Measurements from ENCODE around the gene FBXO31.
"Not testable (repeated sequence)": the region's sequence is repeated elsewhere in the genome, so short reads cannot be mapped to it uniquely, and the experiment has no call there.

Gene FBXO31

GRCh38 chr16:87382023-87382785 is 1.4 kb downstream of the FBXO31 start:
- H3K9me3 Mint-ChIP-seq: no peaks in the 10 kb centered on the region
- peak overlapping the region; percentile 93 for H3K27ac Mint-ChIP-seq
- no peak for DNase-seq
- H3K27me3 Mint-ChIP-seq: peaks cover 2% of the 10 kb centered on the region
- peaks cover 55% of the 10 kb centered on the region for H3K4me1 Mint-ChIP-seq (ENCODE audit: low read depth)
- peak overlapping the region; percentile 90 for H3K4me3 Mint-ChIP-seq
- H3K36me3 Mint-ChIP-seq (ENCODE audit: low read depth): peaks cover 41% of the 10 kb centered on the region

GRCh38 chr16:87380881-87381280 is 2.7 kb downstream of the FBXO31 start:
- peak overlapping the region; percentile 92 for H3K27ac Mint-ChIP-seq
- H3K36me3 Mint-ChIP-seq (ENCODE audit: low read depth): peaks cover 53% of the 10 kb centered on the region
- peaks cover 2% of the 10 kb centered on the region for H3K27me3 Mint-ChIP-seq
- H3K4me1 Mint-ChIP-seq (ENCODE audit: low read depth): peaks cover 59% of the 10 kb centered on the region
- DNase-seq: no peak
- no peaks in the 10 kb centered on the region for H3K9me3 Mint-ChIP-seq
- H3K4me3 Mint-ChIP-seq: peak overlapping the region; percentile 90

- peaks cover 2% of the 10 kb centered on the region for H3K27me3 Mint-ChIP-seq
- H3K27ac Mint-ChIP-seq: peak overlapping the region; percentile 92
- peak overlapping the region; percentile 90 for H3K4me3 Mint-ChIP-seq
- H3K36me3 Mint-ChIP-seq (ENCODE audit: low read depth): peaks cover 56% of the 10 kb centered on the region
- DNase-seq: no peak
- no peaks in the 10 kb centered on the region for H3K9me3 Mint-ChIP-seq
- peaks cover 61% of the 10 kb centered on the region for H3K4me1 Mint-ChIP-seq (ENCODE audit: low read depth)
Observed at GRCh38 chr16:87380403-87380802, 3.2 kb downstream of the FBXO31 start.

- DNase-seq, H3K9me3 Mint-ChIP-seq, H3K27me3 Mint-ChIP-seq, H3K4me3 Mint-ChIP-seq: not testable (repeated sequence)
- Mint-ChIP-seq H3K36me3 (ENCODE audit: low read depth) (peaks cover 62% of the 10 kb centered on the region), H3K27ac (peak overlapping the region; percentile 23), H3K4me1 (ENCODE audit: low read depth) (peaks cover 57% of the 10 kb centered on the region)
Observed at GRCh38 chr16:87379312-87379752, 4.2 kb downstream of the FBXO31 start.

- H3K9me3 Mint-ChIP-seq: no peaks in the 10 kb centered on the region
- no peak overlapping the region for H3K4me3 Mint-ChIP-seq
- no peak for DNase-seq
- peak overlapping the region; percentile 22 for H3K27ac Mint-ChIP-seq
- H3K4me1 Mint-ChIP-seq (ENCODE audit: low read depth): peaks cover 54% of the 10 kb centered on the region
- no peaks in the 10 kb centered on the region for H3K27me3 Mint-ChIP-seq
- peaks cover 65% of the 10 kb centered on the region for H3K36me3 Mint-ChIP-seq (ENCODE audit: low read depth)
Observed at GRCh38 chr16:87376660-87377059, 6.9 kb downstream of the FBXO31 start.

- no peak overlapping the region for H3K4me3 Mint-ChIP-seq
- H3K27me3 Mint-ChIP-seq: no peaks in the 10 kb centered on the region
- H3K4me1 Mint-ChIP-seq (ENCODE audit: low read depth): peaks cover 53% of the 10 kb centered on the region
- H3K36me3 Mint-ChIP-seq (ENCODE audit: low read depth): peaks cover 62% of the 10 kb centered on the region
- no peak for DNase-seq
- H3K9me3 Mint-ChIP-seq: no peaks in the 10 kb centered on the region
- no peak overlapping the region for H3K27ac Mint-ChIP-seq
Observed at GRCh38 chr16:87375426-87376135, 8.0 kb downstream of the FBXO31 start.

- Mint-ChIP-seq H3K9me3 (no peaks in the 10 kb centered on the region), H3K4me1 (ENCODE audit: low read depth) (peaks cover 52% of the 10 kb centered on the region), H3K27ac (no peak overlapping the region), H3K4me3 (no peak overlapping the region), H3K27me3 (no peaks in the 10 kb centered on the region), H3K36me3 (ENCODE audit: low read depth) (peaks cover 57% of the 10 kb centered on the region)
- no peak for DNase-seq
Observed at GRCh38 chr16:87374313-87374712, 9.3 kb downstream of the FBXO31 start.

GRCh38 chr16:87372305-87372704 is 11.3 kb downstream of the FBXO31 start:
- no peak for DNase-seq
- Mint-ChIP-seq H3K4me3 (no peak overlapping the region), H3K27me3 (no peaks in the 10 kb centered on the region), H3K9me3 (no peaks in the 10 kb centered on the region), H3K27ac (no peak overlapping the region), H3K4me1 (ENCODE audit: low read depth) (peaks cover 67% of the 10 kb centered on the region), H3K36me3 (ENCODE audit: low read depth) (peaks cover 54% of the 10 kb centered on the region)

GRCh38 chr16:87371261-87371866 is 12.2 kb downstream of the FBXO31 start:
- Mint-ChIP-seq H3K27me3 (no peaks in the 10 kb centered on the region), H3K9me3 (no peaks in the 10 kb centered on the region), H3K4me1 (ENCODE audit: low read depth) (peaks cover 63% of the 10 kb centered on the region), H3K4me3 (no peak overlapping the region), H3K27ac (peak overlapping the region; percentile 69), H3K36me3 (ENCODE audit: low read depth) (peaks cover 53% of the 10 kb centered on the region)
- DNase-seq: no peak

- DNase-seq: no peak
- Mint-ChIP-seq H3K27ac (no peak overlapping the region), H3K4me1 (ENCODE audit: low read depth) (peaks cover 62% of the 10 kb centered on the region), H3K9me3 (no peaks in the 10 kb centered on the region), H3K4me3 (no peak overlapping the region), H3K36me3 (ENCODE audit: low read depth) (peaks cover 57% of the 10 kb centered on the region), H3K27me3 (no peaks in the 10 kb centered on the region)
Observed at GRCh38 chr16:87369796-87370719, 13.5 kb downstream of the FBXO31 start.

GRCh38 chr16:87369117-87369765 is 14.3 kb downstream of the FBXO31 start:
- H3K36me3 Mint-ChIP-seq (ENCODE audit: low read depth): peaks cover 57% of the 10 kb centered on the region
- peaks cover 67% of the 10 kb centered on the region for H3K4me1 Mint-ChIP-seq (ENCODE audit: low read depth)
- no peak for DNase-seq
- no peak overlapping the region for H3K4me3 Mint-ChIP-seq
- H3K27me3 Mint-ChIP-seq: no peaks in the 10 kb centered on the region
- no peak overlapping the region for H3K27ac Mint-ChIP-seq
- no peaks in the 10 kb centered on the region for H3K9me3 Mint-ChIP-seq

- peak overlapping the region; percentile 64 for H3K27ac Mint-ChIP-seq
- no peaks in the 10 kb centered on the region for H3K27me3 Mint-ChIP-seq
- DNase-seq: no peak
- peaks cover 69% of the 10 kb centered on the region for H3K4me1 Mint-ChIP-seq (ENCODE audit: low read depth)
- H3K36me3 Mint-ChIP-seq (ENCODE audit: low read depth): peaks cover 58% of the 10 kb centered on the region
- H3K4me3 Mint-ChIP-seq: no peak overlapping the region
- H3K9me3 Mint-ChIP-seq: no peaks in the 10 kb centered on the region
Observed at GRCh38 chr16:87368029-87368770, 15.4 kb downstream of the FBXO31 start.

GRCh38 chr16:87367529-87367928 is 16.0 kb downstream of the FBXO31 start:
- Mint-ChIP-seq H3K27me3 (no peaks in the 10 kb centered on the region), H3K27ac (peak overlapping the region; percentile 32), H3K9me3 (no peaks in the 10 kb centered on the region), H3K4me1 (ENCODE audit: low read depth) (peaks cover 69% of the 10 kb centered on the region), H3K4me3 (no peak overlapping the region), H3K36me3 (ENCODE audit: low read depth) (peaks cover 61% of the 10 kb centered on the region)
- no peak for DNase-seq
